Measurements from ENCODE around the gene MID1.

The MID1 gene

DNA sequence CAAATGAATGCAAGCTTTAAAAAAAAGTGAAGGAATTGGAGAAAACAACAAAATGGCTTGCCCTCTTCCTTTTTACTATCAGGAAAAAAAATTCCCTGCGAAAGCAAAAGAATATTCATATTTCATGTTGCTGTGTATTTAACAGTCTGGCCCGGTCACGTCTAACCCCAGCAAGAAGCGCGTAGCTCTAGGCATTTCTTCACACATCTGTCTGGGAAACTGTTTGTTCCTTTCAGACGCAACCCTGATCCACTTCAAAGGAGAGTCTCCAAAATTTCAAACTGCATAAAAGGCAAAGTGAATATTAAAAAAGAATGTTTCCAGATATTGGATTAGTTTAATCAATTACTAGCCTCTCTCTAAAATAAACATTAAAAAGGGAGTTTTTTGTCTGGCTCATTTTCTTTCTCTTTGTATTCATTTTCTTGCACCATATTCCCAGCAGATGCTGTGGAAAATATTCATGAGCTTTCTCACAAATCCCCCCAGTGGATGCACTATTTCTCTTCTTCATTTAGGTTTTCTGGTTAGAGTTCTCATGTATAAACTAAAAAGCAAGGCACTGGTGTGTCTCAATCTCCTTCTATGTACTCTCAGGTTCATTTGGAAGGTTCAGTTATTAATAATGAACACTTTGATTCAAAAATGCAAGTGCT, 145.3 kb downstream of the MID1 start:
- Mint-ChIP-seq H3K4me1 (peaks cover 3% of the 10 kb centered on the region), H3K9me3 (peaks cover 28% of the 10 kb centered on the region), H3K36me3 (ENCODE audit: low read depth) (peaks cover 63% of the 10 kb centered on the region), H3K27me3 (ENCODE audit: low read depth, poor library complexity) (no peaks in the 10 kb centered on the region), H3K27ac (no peak overlapping the region), H3K4me3 (no peak overlapping the region)
- DNase-seq = no peak
- TF ChIP-seq CTCF (IDR thresholded peaks at IDR 0.05) = no peak

GRCh38 chrX:10474510-10474909, 145.9 kb downstream of the MID1 start:
- Mint-ChIP-seq H3K4me3 (no peak overlapping the region), H3K36me3 (ENCODE audit: low read depth) (peaks cover 63% of the 10 kb centered on the region), H3K9me3 (peaks cover 25% of the 10 kb centered on the region), H3K27me3 (ENCODE audit: low read depth, poor library complexity) (no peaks in the 10 kb centered on the region), H3K4me1 (peaks cover 3% of the 10 kb centered on the region), H3K27ac (no peak overlapping the region)
- TF ChIP-seq CTCF (IDR thresholded peaks at IDR 0.05) = no peak
- no peak for DNase-seq

DNA sequence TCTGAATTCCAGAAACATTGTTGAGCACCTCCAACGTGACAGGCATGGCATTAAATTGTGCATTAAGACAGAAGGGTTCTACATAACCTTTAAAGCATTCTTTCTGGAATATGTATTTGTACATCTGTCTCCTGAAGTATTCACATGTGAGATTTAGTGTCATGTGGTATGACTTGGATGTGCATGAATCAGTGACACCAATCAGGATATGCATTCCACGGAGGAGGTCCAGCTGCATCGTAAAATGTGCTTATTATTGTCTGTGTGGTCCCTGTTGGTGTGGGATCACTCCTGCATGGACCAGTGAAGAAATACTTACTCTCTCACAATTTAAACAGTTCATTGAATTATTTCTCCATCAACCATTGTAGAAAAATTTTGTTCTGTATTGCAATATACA, 149.0 kb downstream of the MID1 start:
- Mint-ChIP-seq H3K4me3 (no peak overlapping the region), H3K9me3 (peaks cover 22% of the 10 kb centered on the region), H3K36me3 (ENCODE audit: low read depth) (peaks cover 61% of the 10 kb centered on the region), H3K27ac (no peak overlapping the region), H3K27me3 (ENCODE audit: low read depth, poor library complexity) (no peaks in the 10 kb centered on the region), H3K4me1 (peaks cover 3% of the 10 kb centered on the region)
- no peak for DNase-seq
- TF ChIP-seq CTCF (IDR thresholded peaks at IDR 0.05) = no peak

- Mint-ChIP-seq H3K36me3 (ENCODE audit: low read depth) (peaks cover 66% of the 10 kb centered on the region), H3K4me3 (no peak overlapping the region), H3K27me3 (ENCODE audit: low read depth, poor library complexity) (no peaks in the 10 kb centered on the region), H3K4me1 (peaks cover 3% of the 10 kb centered on the region), H3K27ac (no peak overlapping the region), H3K9me3 (peaks cover 18% of the 10 kb centered on the region)
- no peak for TF ChIP-seq CTCF (IDR thresholded peaks at IDR 0.05)
- DNase-seq = no peak
Measured at GRCh38 chrX:10470009-10470408, 150.4 kb downstream of the MID1 start.

GRCh38 chrX:10467793-10468192, 152.6 kb downstream of the MID1 start:
- H3K27ac Mint-ChIP-seq = no peak overlapping the region
- H3K9me3 Mint-ChIP-seq = peaks cover 29% of the 10 kb centered on the region
- no peak overlapping the region for H3K4me3 Mint-ChIP-seq
- DNase-seq = no peak
- H3K4me1 Mint-ChIP-seq = peaks cover 5% of the 10 kb centered on the region
- peaks cover 71% of the 10 kb centered on the region for H3K36me3 Mint-ChIP-seq (ENCODE audit: low read depth)
- no peaks in the 10 kb centered on the region for H3K27me3 Mint-ChIP-seq (ENCODE audit: low read depth, poor library complexity)
- no peak for TF ChIP-seq CTCF (IDR thresholded peaks at IDR 0.05)

GRCh38 chrX:10465254-10465653, 155.1 kb downstream of the MID1 start:
- Mint-ChIP-seq H3K27me3 (ENCODE audit: low read depth, poor library complexity) (no peaks in the 10 kb centered on the region), H3K9me3 (peaks cover 29% of the 10 kb centered on the region), H3K36me3 (ENCODE audit: low read depth) (peaks cover 64% of the 10 kb centered on the region), H3K4me1 (peaks cover 5% of the 10 kb centered on the region), H3K4me3 (no peak overlapping the region), H3K27ac (no peak overlapping the region)
- no peak for TF ChIP-seq CTCF (IDR thresholded peaks at IDR 0.05)
- no peak for DNase-seq

Measured in nephron progenitor cell (in vitro differentiated cells).